ENCODE measurements around the gene TRAPPC14. TPM values are rescaled to one million over a fixed set of nuclear protein-coding genes. Genes with fewer than 3 reads are reported as not detected.

The TRAPPC14 gene
- total RNA-seq, 4 donors from 2014 or later = 19.7 to 69.0 (median 35.8) TPM

DNA sequence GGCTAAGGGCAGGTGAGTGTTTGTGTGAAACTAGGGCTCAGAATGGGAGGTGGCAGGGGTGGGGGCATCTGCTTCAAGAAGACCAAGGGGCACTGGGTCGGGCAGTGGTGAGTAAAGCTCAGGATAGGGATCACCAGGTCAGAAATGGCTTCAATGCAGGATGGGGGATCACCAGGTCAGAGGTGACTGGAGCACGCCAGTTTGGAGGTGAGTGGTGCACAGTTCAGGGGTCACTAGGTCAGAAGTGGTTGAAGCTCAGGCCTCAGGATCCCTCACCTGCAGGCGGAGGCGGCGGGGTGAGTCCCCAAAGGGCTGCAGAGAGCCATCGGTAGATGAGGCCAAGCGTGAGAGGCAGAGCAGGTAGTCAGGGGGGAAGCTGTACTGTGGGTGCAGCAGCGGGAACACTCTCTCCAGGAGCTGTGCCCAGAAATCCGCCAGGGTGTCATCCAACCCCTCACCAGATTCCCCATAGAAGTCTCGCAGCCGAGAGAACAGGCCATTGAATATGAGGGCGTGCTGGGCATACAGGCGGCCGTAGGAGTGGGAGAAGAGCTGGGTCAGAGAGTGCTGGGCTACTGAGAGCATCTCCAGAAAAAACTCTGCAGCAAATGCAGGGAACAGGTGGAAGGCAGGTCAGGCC lies 16.9 kb upstream of the TRAPPC14 start:
- no peaks in the 10 kb centered on the region for H3K36me3 ChIP-seq
- peaks cover 33% of the 10 kb centered on the region for H3K4me1 ChIP-seq
- DNase-seq (ENCODE audit: low spot score in 2 of 2) = peak in 1 of 2 donors; percentile 74
- no peak overlapping the region for H3K4me3 ChIP-seq
- no peak overlapping the region for H3K27ac ChIP-seq
- no peaks in the 10 kb centered on the region for H3K9me3 ChIP-seq
- TF ChIP-seq POLR2A (IDR thresholded peaks at IDR 0.05) = no peak
- no peak for TF ChIP-seq POLR2AphosphoS5 (IDR thresholded peaks at IDR 0.05)
- TF ChIP-seq, protein P1, sequence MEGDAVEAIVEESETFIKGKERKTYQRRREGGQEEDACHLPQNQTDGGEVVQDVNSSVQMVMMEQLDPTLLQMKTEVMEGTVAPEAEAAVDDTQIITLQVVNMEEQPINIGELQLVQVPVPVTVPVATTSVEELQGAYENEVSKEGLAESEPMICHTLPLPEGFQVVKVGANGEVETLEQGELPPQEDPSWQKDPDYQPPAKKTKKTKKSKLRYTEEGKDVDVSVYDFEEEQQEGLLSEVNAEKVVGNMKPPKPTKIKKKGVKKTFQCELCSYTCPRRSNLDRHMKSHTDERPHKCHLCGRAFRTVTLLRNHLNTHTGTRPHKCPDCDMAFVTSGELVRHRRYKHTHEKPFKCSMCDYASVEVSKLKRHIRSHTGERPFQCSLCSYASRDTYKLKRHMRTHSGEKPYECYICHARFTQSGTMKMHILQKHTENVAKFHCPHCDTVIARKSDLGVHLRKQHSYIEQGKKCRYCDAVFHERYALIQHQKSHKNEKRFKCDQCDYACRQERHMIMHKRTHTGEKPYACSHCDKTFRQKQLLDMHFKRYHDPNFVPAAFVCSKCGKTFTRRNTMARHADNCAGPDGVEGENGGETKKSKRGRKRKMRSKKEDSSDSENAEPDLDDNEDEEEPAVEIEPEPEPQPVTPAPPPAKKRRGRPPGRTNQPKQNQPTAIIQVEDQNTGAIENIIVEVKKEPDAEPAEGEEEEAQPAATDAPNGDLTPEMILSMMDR (IDR thresholded peaks at IDR 0.05) = no peak
- peaks cover 7% of the 10 kb centered on the region for H3K27me3 ChIP-seq
- WGBS = 94% methylated on average over 14 of the region's 14 CpGs

DNA sequence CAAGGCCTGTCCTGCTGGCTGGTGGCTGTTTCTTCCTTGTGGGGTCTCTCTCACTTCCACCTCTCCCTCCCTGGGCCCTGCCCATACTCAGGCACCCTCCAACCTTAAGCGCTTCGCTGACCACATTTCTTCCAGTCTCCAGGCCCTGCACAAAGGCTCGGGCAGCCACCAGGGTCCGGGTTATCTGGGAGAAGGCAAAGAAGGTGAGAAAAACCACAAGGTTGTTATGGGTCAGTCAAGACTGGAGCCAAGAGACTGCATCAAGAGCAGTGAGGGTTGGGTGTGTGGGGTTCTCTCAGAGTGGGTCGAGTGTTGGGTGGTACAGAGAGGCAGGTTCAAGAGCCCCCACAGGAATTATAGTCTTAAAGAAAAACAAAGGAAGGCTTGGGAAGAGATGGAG lies 16.1 kb upstream of the TRAPPC14 start:
- Histone ChIP-seq H3K36me3 (no peaks in the 10 kb centered on the region), H3K4me1 (peaks cover 34% of the 10 kb centered on the region), H3K9me3 (no peaks in the 10 kb centered on the region), H3K4me3 (no peak overlapping the region), H3K27me3 (peaks cover 7% of the 10 kb centered on the region), H3K27ac (no peak overlapping the region)
- peak in 1 of 2 donors; percentile 61 for DNase-seq (ENCODE audit: low spot score in 2 of 2)
- TF ChIP-seq POLR2A (IDR thresholded peaks at IDR 0.05) (no peak), EP300 (IDR thresholded peaks at IDR 0.05) (no peak), POLR2AphosphoS5 (IDR thresholded peaks at IDR 0.05) (no peak)
- TF ChIP-seq, protein P1 (IDR thresholded peaks at IDR 0.05) = no peak
- 91% methylated on average over 5 of the region's 5 CpGs for WGBS

DNA sequence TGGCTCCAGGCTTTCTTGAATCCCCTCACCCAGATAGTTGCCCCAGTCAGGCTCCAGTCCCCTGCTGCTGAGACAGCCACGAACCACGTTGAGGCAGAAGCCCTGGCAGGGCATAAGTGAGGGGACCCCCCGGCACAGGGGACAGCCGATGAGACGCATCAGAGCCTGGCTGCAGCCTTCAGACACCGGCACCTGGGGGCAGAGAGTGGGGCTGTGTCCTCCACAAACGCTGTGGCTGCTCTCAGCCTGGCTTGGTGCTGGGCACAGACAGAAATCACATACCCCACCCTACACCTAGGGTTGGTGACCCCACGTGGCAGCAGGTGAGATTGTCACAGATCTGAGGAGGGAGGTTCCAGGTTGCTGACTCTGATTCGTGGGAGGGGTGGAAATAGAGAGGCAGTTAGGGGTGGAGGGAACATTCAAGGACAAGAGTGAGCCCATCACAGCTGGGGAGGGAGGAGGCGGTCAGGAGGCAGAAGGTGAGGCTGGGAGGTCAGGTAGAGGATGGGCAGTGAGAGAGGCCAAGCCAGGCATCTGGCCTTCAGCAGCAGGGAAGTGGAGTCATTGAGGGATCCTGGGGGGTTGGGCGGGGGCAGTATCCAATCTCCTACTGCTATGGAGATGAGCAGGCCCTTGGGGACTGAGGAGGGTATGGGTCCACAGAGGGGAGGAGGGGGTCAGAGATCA lies 15.4 kb upstream of the TRAPPC14 start:
- H3K27ac ChIP-seq = no peak overlapping the region
- DNase-seq (ENCODE audit: low spot score in 2 of 2) = peak in 1 of 2 donors; percentile 37
- no peak overlapping the region for H3K4me3 ChIP-seq
- peaks cover 7% of the 10 kb centered on the region for H3K27me3 ChIP-seq
- WGBS = 87% methylated on average over 10 of the region's 11 CpGs
- no peaks in the 10 kb centered on the region for H3K36me3 ChIP-seq
- TF ChIP-seq, protein P1 (IDR thresholded peaks at IDR 0.05) = no peak
- TF ChIP-seq POLR2AphosphoS5 (IDR thresholded peaks at IDR 0.05) (no peak), POLR2A (IDR thresholded peaks at IDR 0.05) (no peak), EP300 (IDR thresholded peaks at IDR 0.05) (no peak)
- H3K4me1 ChIP-seq = peaks cover 35% of the 10 kb centered on the region
- H3K9me3 ChIP-seq = no peaks in the 10 kb centered on the region

DNA sequence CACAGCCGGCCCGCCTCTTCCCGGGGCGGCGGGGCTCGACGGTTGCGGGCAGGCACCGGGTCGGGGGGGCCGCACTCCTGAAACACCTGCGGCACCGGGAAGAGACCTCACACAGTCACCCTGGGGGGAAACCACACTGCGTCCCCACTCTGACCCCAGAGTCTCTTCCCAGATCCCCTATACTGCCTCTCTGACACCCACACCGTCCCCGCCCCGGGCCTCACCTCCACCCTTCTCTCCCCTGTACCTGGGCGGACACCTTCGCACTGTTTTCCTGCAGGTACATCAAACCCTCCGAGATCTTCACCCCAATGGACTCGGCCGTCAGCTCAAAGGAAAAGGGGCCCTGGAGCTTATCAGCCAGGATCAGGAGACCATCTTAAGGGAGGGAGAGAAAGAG lies 13.3 kb upstream of the TRAPPC14 start:
- H3K9me3 ChIP-seq = no peaks in the 10 kb centered on the region
- H3K4me3 ChIP-seq = peak overlapping the region; percentile 61
- H3K27me3 ChIP-seq = peaks cover 7% of the 10 kb centered on the region
- H3K4me1 ChIP-seq = peaks cover 43% of the 10 kb centered on the region
- H3K27ac ChIP-seq = no peak overlapping the region
- WGBS = 28% methylated on average over 8 of the region's 22 CpGs
- H3K36me3 ChIP-seq = no peaks in the 10 kb centered on the region
- DNase-seq (ENCODE audit: low spot score in 2 of 2) = peak in 1 of 2 donors; percentile 64
- no peak for TF ChIP-seq POLR2AphosphoS5 (IDR thresholded peaks at IDR 0.05)
- TF ChIP-seq, protein P1 (IDR thresholded peaks at IDR 0.05) = no peak

DNA sequence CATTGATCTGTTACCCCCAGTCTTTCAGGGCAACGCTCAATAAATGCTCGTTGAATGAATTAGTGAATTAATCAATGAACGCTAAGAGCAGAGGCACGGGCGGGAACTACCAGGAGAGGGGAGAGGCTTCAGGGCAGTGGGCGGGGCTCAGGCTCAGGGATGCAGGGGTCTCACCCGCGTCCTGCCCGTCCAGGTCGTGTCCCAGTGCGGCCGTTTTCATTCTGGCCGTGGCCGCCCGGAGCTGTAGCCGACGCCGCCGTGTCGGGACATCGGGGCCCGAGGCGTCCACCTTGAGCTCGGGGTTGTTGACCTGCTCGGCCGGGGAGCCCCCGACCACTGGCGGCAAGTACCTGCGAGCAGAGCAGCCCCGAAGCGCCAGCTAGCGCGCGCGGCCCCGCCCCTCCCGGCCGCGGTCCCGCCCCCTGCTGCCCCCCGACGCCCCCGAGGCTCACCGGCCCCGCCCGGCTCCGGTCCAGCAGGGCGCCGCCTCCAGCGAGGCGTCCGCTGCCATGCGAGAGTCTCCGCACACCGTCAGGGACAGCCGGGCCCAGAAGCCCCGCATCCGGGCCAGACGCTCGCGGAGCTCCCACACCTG lies 12.7 kb upstream of the TRAPPC14 start:
- peaks cover 43% of the 10 kb centered on the region for H3K4me1 ChIP-seq
- H3K27ac ChIP-seq = no peak overlapping the region
- no peaks in the 10 kb centered on the region for H3K36me3 ChIP-seq
- 20% methylated on average over 12 of the region's 61 CpGs for WGBS
- H3K4me3 ChIP-seq = peak overlapping the region; percentile 61
- H3K27me3 ChIP-seq = peaks cover 7% of the 10 kb centered on the region
- no peaks in the 10 kb centered on the region for H3K9me3 ChIP-seq
- no peak for DNase-seq (ENCODE audit: low spot score in 2 of 2)
- TF ChIP-seq POLR2AphosphoS5 (IDR thresholded peaks at IDR 0.05) (no peak), EP300 (IDR thresholded peaks at IDR 0.05) (no peak), POLR2A (IDR thresholded peaks at IDR 0.05) (no peak)
- TF ChIP-seq, protein P1 (IDR thresholded peaks at IDR 0.05) = no peak

All from suprapubic skin (tissue), 4 donors.